ENCODE results near the gene GNAQ.
"Not testable (repeated sequence)": the region's sequence is repeated elsewhere in the genome, so short reads cannot be mapped to it uniquely, and the experiment has no call there.

The GNAQ gene

DNA sequence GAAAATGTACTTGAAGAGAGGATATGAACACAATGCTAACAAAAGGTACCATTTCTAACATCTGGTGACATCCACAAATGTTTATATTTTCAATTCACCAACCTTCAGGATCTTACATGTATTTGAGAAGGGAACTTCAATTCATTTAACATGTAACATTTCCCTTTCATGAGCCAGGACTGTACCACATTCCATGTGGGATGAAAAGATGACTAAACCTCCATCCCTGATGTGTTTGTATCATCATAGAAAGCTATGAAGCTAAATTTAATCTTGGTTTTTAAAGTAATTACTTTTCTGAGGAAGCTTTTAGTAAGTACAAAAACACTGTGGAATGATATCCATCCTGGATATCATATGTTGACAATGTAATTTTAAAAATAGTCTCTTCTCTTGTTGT lies 305.3 kb downstream of the GNAQ start:
- H3K27me3 ChIP-seq (ENCODE audit: insufficient read depth, low read length, poor library complexity), result no peaks in the 10 kb centered on the region
- H3K36me3 ChIP-seq (ENCODE audit: insufficient read depth, low read length), result peaks cover 59% of the 10 kb centered on the region
- ATAC-seq (ENCODE audit: insufficient read depth, low read depth) (no peak), DNase-seq (no peak)
- no peak overlapping the region for H3K4me2 ChIP-seq (ENCODE audit: insufficient read depth, low read length)
- no peak for TF ChIP-seq EZH2 (IDR thresholded peaks at IDR 0.05; ENCODE audit: borderline replicate concordance, low read depth, low read length, severe bottlenecking)
- TF ChIP-seq, protein P1, sequence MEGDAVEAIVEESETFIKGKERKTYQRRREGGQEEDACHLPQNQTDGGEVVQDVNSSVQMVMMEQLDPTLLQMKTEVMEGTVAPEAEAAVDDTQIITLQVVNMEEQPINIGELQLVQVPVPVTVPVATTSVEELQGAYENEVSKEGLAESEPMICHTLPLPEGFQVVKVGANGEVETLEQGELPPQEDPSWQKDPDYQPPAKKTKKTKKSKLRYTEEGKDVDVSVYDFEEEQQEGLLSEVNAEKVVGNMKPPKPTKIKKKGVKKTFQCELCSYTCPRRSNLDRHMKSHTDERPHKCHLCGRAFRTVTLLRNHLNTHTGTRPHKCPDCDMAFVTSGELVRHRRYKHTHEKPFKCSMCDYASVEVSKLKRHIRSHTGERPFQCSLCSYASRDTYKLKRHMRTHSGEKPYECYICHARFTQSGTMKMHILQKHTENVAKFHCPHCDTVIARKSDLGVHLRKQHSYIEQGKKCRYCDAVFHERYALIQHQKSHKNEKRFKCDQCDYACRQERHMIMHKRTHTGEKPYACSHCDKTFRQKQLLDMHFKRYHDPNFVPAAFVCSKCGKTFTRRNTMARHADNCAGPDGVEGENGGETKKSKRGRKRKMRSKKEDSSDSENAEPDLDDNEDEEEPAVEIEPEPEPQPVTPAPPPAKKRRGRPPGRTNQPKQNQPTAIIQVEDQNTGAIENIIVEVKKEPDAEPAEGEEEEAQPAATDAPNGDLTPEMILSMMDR (IDR thresholded peaks at IDR 0.05; ENCODE audit: borderline replicate concordance, extremely low read depth, low read length, poor library complexity, severe bottlenecking), result no peak
- no peak overlapping the region for H2AFZ ChIP-seq (ENCODE audit: low read depth, low read length)
- H3K9me3 ChIP-seq (ENCODE audit: insufficient read depth, low read length, severe bottlenecking), result no peaks in the 10 kb centered on the region
- peaks cover 3% of the 10 kb centered on the region; the same call in 1 of the 2 replicates for H4K20me1 ChIP-seq (ENCODE audit: insufficient read depth, low read length)
- H3K4me1 ChIP-seq (ENCODE audit: insufficient read depth, low read length), result no peaks in the 10 kb centered on the region
- H3K9ac ChIP-seq (ENCODE audit: low read depth, low read length), result no peak overlapping the region
- no peak overlapping the region for H3K27ac ChIP-seq (ENCODE audit: low read length)
- H3K4me3 ChIP-seq (ENCODE audit: low read depth in 1 of 2, low read length in 2 of 2), result no peak overlapping the region
- no peaks in the 10 kb centered on the region for H3K79me2 ChIP-seq (ENCODE audit: insufficient read depth, low read length)

DNA sequence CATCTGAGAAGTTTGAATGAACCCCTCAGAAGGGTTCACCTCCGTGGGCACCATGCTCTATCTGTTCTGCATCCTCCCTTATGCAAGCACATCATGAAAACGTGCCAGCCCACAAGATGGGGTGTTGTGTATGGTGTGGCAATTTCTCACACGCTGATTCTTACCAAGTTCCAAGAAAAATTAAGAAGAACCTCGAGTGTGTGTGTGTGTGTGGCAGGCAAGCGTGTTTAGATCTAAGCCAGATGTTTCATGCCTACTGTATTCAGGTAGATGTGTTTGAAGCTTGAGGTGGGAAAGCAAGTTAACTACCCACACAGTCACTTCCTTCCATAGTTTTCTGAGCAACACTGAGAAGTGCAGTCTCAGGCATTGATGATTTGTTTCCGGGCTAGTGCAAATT lies 305.8 kb downstream of the GNAQ start:
- Histone ChIP-seq H3K9ac (ENCODE audit: low read depth, low read length) (no peak overlapping the region), H3K4me3 (ENCODE audit: low read depth in 1 of 2, low read length in 2 of 2) (no peak overlapping the region), H3K9me3 (ENCODE audit: insufficient read depth, low read length, severe bottlenecking) (no peaks in the 10 kb centered on the region), H4K20me1 (ENCODE audit: insufficient read depth, low read length) (peaks cover 3% of the 10 kb centered on the region; the same call in 1 of the 2 replicates), H3K27ac (ENCODE audit: low read length) (no peak overlapping the region), H3K79me2 (ENCODE audit: insufficient read depth, low read length) (no peaks in the 10 kb centered on the region), H3K4me1 (ENCODE audit: insufficient read depth, low read length) (no peaks in the 10 kb centered on the region), H3K4me2 (ENCODE audit: insufficient read depth, low read length) (no peak overlapping the region), H3K27me3 (ENCODE audit: insufficient read depth, low read length, poor library complexity) (no peaks in the 10 kb centered on the region), H3K36me3 (ENCODE audit: insufficient read depth, low read length) (peaks cover 58% of the 10 kb centered on the region), H2AFZ (ENCODE audit: low read depth, low read length) (no peak overlapping the region)
- TF ChIP-seq EZH2 (IDR thresholded peaks at IDR 0.05; ENCODE audit: borderline replicate concordance, low read depth, low read length, severe bottlenecking), result no peak
- TF ChIP-seq, protein P1 (IDR thresholded peaks at IDR 0.05; ENCODE audit: borderline replicate concordance, extremely low read depth, low read length, poor library complexity, severe bottlenecking), result no peak
- ATAC-seq (ENCODE audit: insufficient read depth, low read depth), result no peak
- no peak for DNase-seq

DNA sequence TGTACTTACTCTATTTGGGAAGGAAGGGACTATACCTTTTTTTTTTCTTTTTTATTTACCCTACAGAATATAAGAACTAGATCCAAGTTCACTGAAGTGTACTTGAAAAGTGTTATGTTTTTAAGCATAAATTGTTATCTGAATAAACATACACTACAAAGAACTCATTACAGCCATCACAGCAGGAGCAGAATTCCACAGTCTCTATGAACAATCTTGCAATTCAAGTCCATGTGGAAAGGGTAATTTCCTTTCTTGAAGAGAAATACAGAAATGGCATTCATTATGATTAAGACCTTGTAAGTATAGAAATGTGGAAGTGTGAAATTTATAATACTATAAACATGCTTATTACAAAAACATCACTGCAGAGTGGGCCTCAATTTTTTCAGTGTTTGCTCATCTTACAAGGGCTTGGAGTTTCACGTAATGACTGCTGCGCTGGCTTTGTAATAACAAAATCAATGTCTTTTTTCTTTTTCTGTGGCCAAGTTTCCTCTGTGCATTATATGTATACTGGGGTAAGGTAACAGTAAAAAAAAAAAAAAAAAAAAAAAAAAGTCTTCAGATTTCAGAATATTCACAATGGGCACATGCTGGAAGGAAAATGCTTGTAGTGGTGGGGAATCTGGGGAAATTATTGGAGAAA lies 306.4 kb downstream of the GNAQ start:
- Histone ChIP-seq H3K27me3 (ENCODE audit: insufficient read depth, low read length, poor library complexity) (no peaks in the 10 kb centered on the region), H3K4me2 (ENCODE audit: insufficient read depth, low read length) (no peak overlapping the region), H3K9me3 (ENCODE audit: insufficient read depth, low read length, severe bottlenecking) (no peaks in the 10 kb centered on the region), H3K79me2 (ENCODE audit: insufficient read depth, low read length) (no peaks in the 10 kb centered on the region), H2AFZ (ENCODE audit: low read depth, low read length) (no peak overlapping the region), H3K4me3 (ENCODE audit: low read depth in 1 of 2, low read length in 2 of 2) (no peak overlapping the region), H3K9ac (ENCODE audit: low read depth, low read length) (no peak overlapping the region), H3K36me3 (ENCODE audit: insufficient read depth, low read length) (peaks cover 56% of the 10 kb centered on the region), H3K4me1 (ENCODE audit: insufficient read depth, low read length) (no peaks in the 10 kb centered on the region), H4K20me1 (ENCODE audit: insufficient read depth, low read length) (peaks cover 3% of the 10 kb centered on the region; the same call in 1 of the 2 replicates), H3K27ac (ENCODE audit: low read length) (no peak overlapping the region)
- no peak for DNase-seq
- ATAC-seq (ENCODE audit: insufficient read depth, low read depth), result no peak
- TF ChIP-seq, protein P1 (IDR thresholded peaks at IDR 0.05; ENCODE audit: borderline replicate concordance, extremely low read depth, low read length, poor library complexity, severe bottlenecking), result no peak
- no peak for TF ChIP-seq EZH2 (IDR thresholded peaks at IDR 0.05; ENCODE audit: borderline replicate concordance, low read depth, low read length, severe bottlenecking)

DNA sequence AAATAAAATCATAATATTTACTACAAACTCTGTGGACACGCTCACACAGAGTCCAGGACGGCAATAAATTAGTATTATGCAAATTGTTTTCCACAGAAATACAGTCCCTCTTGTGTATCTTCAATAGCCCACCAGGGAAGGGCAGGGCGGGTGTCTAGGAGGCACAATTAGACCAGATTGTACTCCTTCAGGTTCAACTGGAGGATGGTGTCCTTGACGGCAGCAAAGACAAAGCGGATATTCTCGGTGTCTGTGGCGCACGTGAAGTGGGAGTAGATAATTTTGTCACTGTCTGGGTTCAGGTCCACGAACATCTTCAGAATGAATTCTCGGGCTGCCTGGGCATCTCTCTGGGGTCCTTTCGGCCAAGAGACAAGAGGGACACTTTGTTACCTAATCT lies 310.5 kb downstream of the GNAQ start:
- not testable (repeated sequence) for H3K79me2 ChIP-seq (ENCODE audit: insufficient read depth, low read length); H3K27me3 ChIP-seq (ENCODE audit: insufficient read depth, low read length, poor library complexity); H3K9ac ChIP-seq (ENCODE audit: low read depth, low read length); H3K4me3 ChIP-seq (ENCODE audit: low read depth in 1 of 2, low read length in 2 of 2); H3K4me1 ChIP-seq (ENCODE audit: insufficient read depth, low read length); H3K4me2 ChIP-seq (ENCODE audit: insufficient read depth, low read length); H3K27ac ChIP-seq (ENCODE audit: low read length); ATAC-seq (ENCODE audit: insufficient read depth, low read depth); H3K9me3 ChIP-seq (ENCODE audit: insufficient read depth, low read length, severe bottlenecking); H4K20me1 ChIP-seq (ENCODE audit: insufficient read depth, low read length); H2AFZ ChIP-seq (ENCODE audit: low read depth, low read length); DNase-seq
- H3K36me3 ChIP-seq (ENCODE audit: insufficient read depth, low read length), result peaks cover 27% of the 10 kb centered on the region

Data from DND-41 (cell line).